Type B pancreatic cell (in vitro differentiated cells): ENCODE measurements around the gene MT1B. TPM values are rescaled to one million over a fixed set of nuclear protein-coding genes. Genes with fewer than 3 reads are reported as not detected.
A peak's percentile ranks its signal among the peaks of the same experiment; 100 is the strongest.

Source experiments
- DNase-seq: peaks from one replicate; pipeline ENCODE4 v3.0.0; 2021; ENCODE audit warnings: mixed read lengths; ENCODE audit not compliant: unreplicated experiment; ENCODE audit errors: extremely low spot score
- H3K27ac Mint-ChIP-seq: 2 replicates; pipeline ENCODE4 v1.8.0; 2021; ENCODE audit warnings: mild to moderate bottlenecking, mixed read lengths
- H3K27me3 Mint-ChIP-seq: 2 replicates; pipeline ENCODE4 v1.8.0; 2021; ENCODE audit warnings: mixed read lengths
- H3K36me3 Mint-ChIP-seq: 2 replicates; pipeline ENCODE4 v1.8.0; 2021; ENCODE audit warnings: mixed read lengths
- H3K4me1 Mint-ChIP-seq: one replicate; pipeline ENCODE4 v1.8.0; 2021; ENCODE audit warnings: mixed read lengths; ENCODE audit not compliant: unreplicated experiment
- H3K4me3 Mint-ChIP-seq: 2 replicates; pipeline ENCODE4 v1.8.0; 2021; ENCODE audit warnings: mild to moderate bottlenecking, mixed read lengths
- H3K9me3 Mint-ChIP-seq: 2 replicates; pipeline ENCODE4 v1.8.0; 2021; ENCODE audit warnings: mixed read lengths
- total RNA-seq: library from RNA; stranded (reverse); gene quantifications from 2 replicates; pipeline ENCODE4 v1.2.1, GENCODE V29; 2021; ENCODE audit warnings: low replicate concordance
- TF ChIP-seq, protein P1 (sequence below): fragments of 200-600 bp; sonication (generic); conservative IDR thresholded peaks from 2 replicates; pipeline ENCODE4 v1.5.0; 2021; ENCODE audit warnings: antibody characterized with exemption, mild to moderate bottlenecking

Gene MT1B
- total RNA-seq, 1 donor from 2014 or later, result not detected

GRCh38 chr16:56679078-56679730 lies 27.5 kb downstream of the MT1B start:
- peaks cover 5% of the 10 kb centered on the region for H3K4me1 Mint-ChIP-seq
- no peaks in the 10 kb centered on the region for H3K36me3 Mint-ChIP-seq
- no peak overlapping the region for H3K4me3 Mint-ChIP-seq
- no peaks in the 10 kb centered on the region for H3K9me3 Mint-ChIP-seq
- peaks cover 76% of the 10 kb centered on the region for H3K27me3 Mint-ChIP-seq
- TF ChIP-seq, protein P1, sequence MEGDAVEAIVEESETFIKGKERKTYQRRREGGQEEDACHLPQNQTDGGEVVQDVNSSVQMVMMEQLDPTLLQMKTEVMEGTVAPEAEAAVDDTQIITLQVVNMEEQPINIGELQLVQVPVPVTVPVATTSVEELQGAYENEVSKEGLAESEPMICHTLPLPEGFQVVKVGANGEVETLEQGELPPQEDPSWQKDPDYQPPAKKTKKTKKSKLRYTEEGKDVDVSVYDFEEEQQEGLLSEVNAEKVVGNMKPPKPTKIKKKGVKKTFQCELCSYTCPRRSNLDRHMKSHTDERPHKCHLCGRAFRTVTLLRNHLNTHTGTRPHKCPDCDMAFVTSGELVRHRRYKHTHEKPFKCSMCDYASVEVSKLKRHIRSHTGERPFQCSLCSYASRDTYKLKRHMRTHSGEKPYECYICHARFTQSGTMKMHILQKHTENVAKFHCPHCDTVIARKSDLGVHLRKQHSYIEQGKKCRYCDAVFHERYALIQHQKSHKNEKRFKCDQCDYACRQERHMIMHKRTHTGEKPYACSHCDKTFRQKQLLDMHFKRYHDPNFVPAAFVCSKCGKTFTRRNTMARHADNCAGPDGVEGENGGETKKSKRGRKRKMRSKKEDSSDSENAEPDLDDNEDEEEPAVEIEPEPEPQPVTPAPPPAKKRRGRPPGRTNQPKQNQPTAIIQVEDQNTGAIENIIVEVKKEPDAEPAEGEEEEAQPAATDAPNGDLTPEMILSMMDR, result no peak
- no peak overlapping the region for H3K27ac Mint-ChIP-seq
- DNase-seq, result no peak

- Mint-ChIP-seq H3K4me3 (no peak overlapping the region), H3K4me1 (peaks cover 4% of the 10 kb centered on the region), H3K27ac (no peak overlapping the region), H3K9me3 (no peaks in the 10 kb centered on the region), H3K36me3 (no peaks in the 10 kb centered on the region), H3K27me3 (peaks cover 74% of the 10 kb centered on the region)
- TF ChIP-seq, protein P1, result no peak
- DNase-seq, result no peak
Measured at GRCh38 chr16:56679818-56680217, 28.1 kb downstream of the MT1B start.

DNA sequence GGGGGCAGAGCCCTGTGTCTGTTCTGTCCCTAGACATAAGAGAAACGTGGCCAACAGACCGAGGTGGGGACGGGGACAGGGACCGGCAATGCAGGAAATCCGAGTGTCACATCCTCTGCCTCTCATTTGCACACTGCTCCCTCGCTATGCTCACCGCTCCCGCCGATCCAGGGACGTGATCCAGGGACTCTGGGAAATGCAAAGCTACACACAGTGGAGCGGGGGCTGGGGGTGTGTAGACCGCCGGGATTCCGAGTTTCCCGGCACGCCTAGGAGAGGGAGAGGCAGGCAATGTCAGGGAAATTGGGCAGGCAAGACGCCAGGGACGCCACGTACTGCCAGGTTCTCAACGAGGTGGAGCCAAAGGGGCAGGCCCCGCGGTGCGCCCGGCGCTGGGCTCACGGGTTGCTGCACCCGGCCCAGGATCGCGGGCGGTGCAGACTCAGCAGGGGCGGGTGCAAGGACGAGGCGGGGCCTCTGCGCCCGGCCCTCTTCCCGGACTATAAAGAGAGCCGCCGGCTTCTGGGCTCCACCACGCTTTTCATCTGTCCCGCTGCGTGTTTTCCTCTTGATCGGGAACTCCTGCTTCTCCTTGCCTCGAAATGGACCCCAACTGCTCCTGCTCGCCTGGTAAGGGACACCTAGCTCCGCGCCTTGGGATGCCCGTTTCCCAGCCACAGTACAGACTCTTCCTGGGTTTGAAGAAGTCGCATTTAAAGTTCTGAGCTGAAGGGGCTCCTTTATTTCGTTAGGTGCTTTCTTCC lies 30.4 kb downstream of the MT1B start, which contains the start of gene MT1X:
Gene MT1X (plus strand): TSS at position 532 of the 764 bp plus-strand sequence. CDS start 71 bp downstream, at position 603.
- H3K4me3 Mint-ChIP-seq, result peak within 1 kb of the TSS; percentile 90
- peak; percentile 81 for DNase-seq
- peak within 1 kb of the TSS; percentile 82 for H3K27ac Mint-ChIP-seq
- H3K36me3 Mint-ChIP-seq, result peaks cover 5% of the 10 kb centered on the region
- H3K9me3 Mint-ChIP-seq, result peaks cover 4% of the 10 kb centered on the region
- H3K27me3 Mint-ChIP-seq, result peaks cover 55% of the 10 kb centered on the region
- TF ChIP-seq, protein P1, result no peak
- peaks cover 4% of the 10 kb centered on the region for H3K4me1 Mint-ChIP-seq

GRCh38 chr16:56682703-56683397 lies 31.2 kb downstream of the MT1B start:
- Mint-ChIP-seq H3K27me3 (peaks cover 50% of the 10 kb centered on the region), H3K36me3 (peaks cover 8% of the 10 kb centered on the region), H3K9me3 (peaks cover 7% of the 10 kb centered on the region), H3K4me3 (peak overlapping the region; percentile 90), H3K27ac (no peak overlapping the region), H3K4me1 (peaks cover 4% of the 10 kb centered on the region)
- no peak for DNase-seq
- TF ChIP-seq, protein P1, result no peak

GRCh38 chr16:56683424-56684172 lies 31.9 kb downstream of the MT1B start:
- Mint-ChIP-seq H3K4me3 (peak overlapping the region; percentile 90), H3K4me1 (peaks cover 4% of the 10 kb centered on the region), H3K36me3 (peaks cover 10% of the 10 kb centered on the region), H3K27ac (no peak overlapping the region), H3K9me3 (peaks cover 9% of the 10 kb centered on the region), H3K27me3 (peaks cover 50% of the 10 kb centered on the region)
- no peak for DNase-seq
- TF ChIP-seq, protein P1, result no peak
